ENCODE measurements around the gene MECP2.

GRCh38 chrX:154020536-154021115 lies 76.9 kb downstream of the MECP2 start:
- TF ChIP-seq ZFP3 (CRISPR knock-in tag; IDR thresholded peaks at IDR 0.05) (no peak), PATZ1 (CRISPR knock-in tag; IDR thresholded peaks at IDR 0.05; ENCODE audit: borderline replicate concordance) (no peak), OSR1 (CRISPR knock-in tag; IDR thresholded peaks at IDR 0.05) (no peak), TCF4 (CRISPR knock-in tag; IDR thresholded peaks at IDR 0.05; ENCODE audit: borderline replicate concordance) (no peak), ZNF70 (CRISPR knock-in tag; IDR thresholded peaks at IDR 0.05) (no peak), ZFP30 (CRISPR knock-in tag; IDR thresholded peaks at IDR 0.05) (no peak), ZNF8 (CRISPR knock-in tag; IDR thresholded peaks at IDR 0.05) (no peak), TSHZ2 (CRISPR knock-in tag; IDR thresholded peaks at IDR 0.05) (no peak), ARNTL (CRISPR knock-in tag; IDR thresholded peaks at IDR 0.05; ENCODE audit: borderline replicate concordance, low read depth) (no peak), GLIS3 (CRISPR knock-in tag; IDR thresholded peaks at IDR 0.05) (no peak), ESRRG (CRISPR knock-in tag; IDR thresholded peaks at IDR 0.05) (no peak), RARB (CRISPR knock-in tag; IDR thresholded peaks at IDR 0.05) (no peak), PPARA (CRISPR knock-in tag; IDR thresholded peaks at IDR 0.05; ENCODE audit: borderline replicate concordance) (no peak), TOX (CRISPR knock-in tag; IDR thresholded peaks at IDR 0.05; ENCODE audit: borderline replicate concordance) (no peak)

Measured in SK-N-SH treated with all-trans-retinoic acid at 6 μM for 48 hours (cell line).